ENCODE results near the gene SUSD6.
"Not testable (repeated sequence)": the region's sequence is repeated elsewhere in the genome, so short reads cannot be mapped to it uniquely, and the experiment has no call there.

Gene SUSD6

DNA sequence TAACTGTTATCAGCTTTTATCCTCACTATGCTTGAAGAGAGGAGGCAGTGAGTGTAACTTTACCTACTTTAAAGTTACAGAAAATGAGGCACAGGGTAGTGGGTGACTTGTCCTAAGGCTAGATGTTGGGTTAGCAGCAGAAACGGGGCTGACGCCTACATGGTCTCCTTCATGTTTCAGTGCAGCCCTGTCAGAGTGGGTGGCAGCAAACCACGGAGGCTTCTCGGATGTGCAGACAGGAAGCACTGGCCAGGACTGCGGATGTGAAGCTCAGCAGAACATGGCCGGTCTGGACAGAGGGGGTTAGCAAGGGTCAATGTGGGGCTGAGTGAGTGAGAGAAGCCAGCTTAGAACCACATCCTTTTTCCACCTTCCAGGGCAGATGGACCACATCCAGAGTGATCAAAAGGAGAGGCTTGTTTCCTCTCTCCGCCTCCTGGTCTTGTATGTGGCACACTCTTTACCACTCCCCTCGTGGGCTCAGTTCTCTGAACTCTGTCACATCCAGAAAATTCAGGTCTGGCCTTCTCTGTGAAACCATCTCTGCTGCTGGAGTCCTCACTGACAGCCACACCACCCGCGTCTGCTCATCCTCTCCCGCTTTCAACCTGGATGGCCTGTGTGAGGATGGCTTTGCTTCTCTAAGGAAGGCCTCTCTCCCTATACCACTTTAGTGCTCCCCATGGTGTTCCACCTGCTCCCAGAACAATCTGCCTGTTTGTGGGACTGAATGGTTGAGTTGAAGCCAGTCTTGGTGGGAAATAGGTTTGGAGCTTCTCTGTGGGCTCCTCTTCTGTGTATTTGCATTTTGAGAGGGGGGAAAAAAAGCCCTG lies 14.1 kb downstream of the SUSD6 start:
- DNase-seq = peak; percentile 67

- DNase-seq = no peak
Observed at GRCh38 chr14:69626132-69626500, 14.7 kb downstream of the SUSD6 start.

GRCh38 chr14:69629225-69630127 lies 18.1 kb downstream of the SUSD6 start:
- no peak for DNase-seq

DNA sequence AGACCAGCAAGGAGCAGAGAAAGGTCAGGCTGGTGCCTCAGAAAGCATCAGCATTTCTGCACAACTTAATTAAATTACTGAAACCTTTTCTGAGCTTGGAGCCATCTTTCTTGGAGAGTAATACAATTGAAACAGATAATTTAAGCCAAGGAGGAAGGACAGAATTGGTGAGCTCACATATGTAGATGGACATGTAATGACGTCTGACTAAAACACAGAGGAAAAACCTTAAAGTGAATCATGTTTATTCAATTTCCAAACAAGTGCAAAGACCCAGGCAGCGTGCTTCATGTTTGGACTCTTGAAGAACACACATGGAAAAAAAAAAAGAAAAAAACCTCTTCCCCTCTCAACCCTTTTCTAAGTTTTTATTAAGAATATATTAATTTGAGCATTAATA lies 19.0 kb downstream of the SUSD6 start:
- no peak for DNase-seq

DNA sequence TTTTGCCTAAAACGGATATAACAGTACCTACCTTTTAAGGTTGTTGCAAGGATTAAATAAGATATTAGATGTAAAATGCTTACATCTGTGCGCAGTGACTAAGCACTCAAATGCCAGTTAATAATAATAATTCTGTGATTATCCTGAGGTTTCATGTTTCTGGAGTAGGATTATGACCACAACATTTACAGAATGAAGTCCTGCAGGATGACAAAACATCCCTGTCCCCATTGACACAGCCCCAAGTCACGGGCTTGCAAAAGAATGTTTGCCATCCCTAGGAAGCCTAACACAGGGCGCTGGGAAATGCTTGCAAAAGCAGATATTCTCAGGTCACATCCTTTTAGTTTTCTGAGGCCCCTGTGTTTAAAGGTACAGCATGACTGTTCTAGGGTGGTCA lies 20.1 kb downstream of the SUSD6 start:
- DNase-seq = no peak

DNA sequence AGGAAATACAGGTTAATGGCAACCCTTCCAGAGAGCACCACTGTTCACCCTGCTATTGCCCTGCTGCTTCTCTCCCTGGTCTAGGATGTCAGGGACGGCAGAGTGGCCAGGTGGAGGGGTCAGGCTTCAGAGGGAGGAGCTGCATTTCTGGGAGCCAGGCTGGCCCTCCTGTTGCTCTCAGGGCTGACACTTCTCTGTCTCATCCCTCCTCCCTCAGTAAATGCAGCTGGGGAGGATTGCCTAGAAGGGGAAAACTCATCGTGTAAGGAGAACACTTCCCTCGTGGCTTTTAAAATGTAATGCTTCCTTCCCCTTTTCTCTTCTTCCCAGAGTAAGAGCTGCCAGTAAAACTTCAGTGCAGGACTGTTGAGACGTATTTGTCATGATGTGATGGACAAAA lies 20.8 kb downstream of the SUSD6 start:
- no peak for DNase-seq

DNA sequence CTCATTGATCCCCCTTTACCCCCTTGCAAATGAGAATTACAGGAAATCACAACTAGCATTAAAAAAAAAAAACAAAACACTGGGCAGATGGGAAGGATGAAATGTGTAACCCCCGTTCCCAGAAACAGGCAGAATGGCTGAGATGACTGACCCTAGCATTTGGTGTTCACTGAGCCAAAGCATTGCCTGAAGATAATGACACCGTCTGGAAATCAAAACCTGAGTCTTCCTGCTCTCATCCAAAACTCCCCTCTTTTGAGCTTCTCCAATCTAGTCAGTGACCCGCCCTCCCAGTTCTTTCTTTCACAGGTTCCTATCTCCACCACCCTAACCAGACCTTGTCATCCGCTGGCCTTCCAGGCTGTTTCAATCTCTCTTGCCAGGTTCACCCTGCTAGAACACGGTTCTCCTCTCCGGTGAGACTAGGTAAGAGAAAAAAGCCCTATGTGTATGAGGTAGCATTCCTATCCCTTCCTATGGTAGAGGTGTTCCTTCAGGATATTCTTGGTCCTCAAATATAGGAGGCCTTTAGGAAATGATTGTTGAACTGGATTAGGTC lies 21.3 kb downstream of the SUSD6 start:
- DNase-seq = no peak

DNA sequence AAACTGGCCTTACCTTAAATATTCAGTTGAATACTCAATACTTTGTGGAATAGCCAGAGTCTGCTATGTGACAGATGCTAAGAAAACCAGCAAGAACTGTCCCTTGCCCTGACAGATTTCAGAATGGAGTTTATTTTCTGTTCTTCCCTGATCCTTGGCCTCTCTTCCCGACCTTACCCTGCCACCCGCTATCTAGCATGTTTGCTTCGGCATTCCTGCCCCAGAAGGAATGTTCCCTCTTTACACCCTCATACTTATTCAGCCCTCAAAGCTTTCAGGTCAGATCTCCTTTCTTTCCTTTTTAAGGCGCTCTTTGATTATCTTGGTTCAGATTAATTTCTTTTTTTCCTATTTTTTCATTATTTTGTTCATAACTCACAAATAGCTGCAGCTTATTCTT lies 21.8 kb downstream of the SUSD6 start:
- no peak for DNase-seq

- peak; percentile 54 for DNase-seq
Observed at GRCh38 chr14:69635981-69636639, 24.7 kb downstream of the SUSD6 start.

GRCh38 chr14:69636718-69637480 lies 25.5 kb downstream of the SUSD6 start:
- DNase-seq = no peak

GRCh38 chr14:69637503-69638031 lies 26.2 kb downstream of the SUSD6 start:
- no peak for DNase-seq

GRCh38 chr14:69640931-69641330 lies 29.5 kb downstream of the SUSD6 start:
- DNase-seq = no peak

GRCh38 chr14:69642212-69642793 lies 30.9 kb downstream of the SUSD6 start:
- DNase-seq = peak; percentile 38

DNA sequence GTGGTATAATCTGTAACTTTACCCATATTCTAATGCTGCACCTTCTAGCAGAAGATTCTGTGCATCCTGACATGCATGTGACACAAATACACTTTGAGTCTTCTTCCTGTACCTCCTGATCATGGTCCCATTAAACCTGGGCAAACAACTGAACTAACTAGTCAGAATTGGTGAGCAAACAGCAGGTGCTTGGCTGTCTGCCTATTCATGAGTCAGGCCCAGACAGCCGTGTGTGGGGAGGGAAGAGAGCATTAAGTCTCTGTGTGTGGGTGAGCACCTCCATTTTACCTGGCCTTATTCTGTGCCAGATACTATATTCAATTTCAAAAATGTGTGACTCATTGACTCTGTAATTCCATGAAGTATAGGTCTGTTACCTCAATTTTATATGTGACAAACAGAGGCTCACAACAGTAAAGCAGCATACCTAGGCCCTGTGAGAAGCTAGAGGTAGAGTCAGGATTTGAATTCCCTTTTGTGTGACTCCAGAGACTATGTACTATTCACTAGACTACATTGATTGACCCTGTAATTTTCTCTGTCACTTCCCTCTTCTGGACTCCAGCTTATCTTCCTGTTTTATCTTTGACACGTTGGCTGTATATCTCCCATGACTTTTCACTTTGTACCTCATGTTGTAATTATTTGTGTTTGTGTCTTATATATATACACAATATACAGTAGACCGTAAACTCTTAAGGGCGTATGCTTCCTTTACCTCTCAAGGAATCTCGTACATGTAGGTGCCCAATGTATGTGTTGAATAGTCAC lies 32.2 kb downstream of the SUSD6 start:
- peak; percentile 76 for DNase-seq

DNA sequence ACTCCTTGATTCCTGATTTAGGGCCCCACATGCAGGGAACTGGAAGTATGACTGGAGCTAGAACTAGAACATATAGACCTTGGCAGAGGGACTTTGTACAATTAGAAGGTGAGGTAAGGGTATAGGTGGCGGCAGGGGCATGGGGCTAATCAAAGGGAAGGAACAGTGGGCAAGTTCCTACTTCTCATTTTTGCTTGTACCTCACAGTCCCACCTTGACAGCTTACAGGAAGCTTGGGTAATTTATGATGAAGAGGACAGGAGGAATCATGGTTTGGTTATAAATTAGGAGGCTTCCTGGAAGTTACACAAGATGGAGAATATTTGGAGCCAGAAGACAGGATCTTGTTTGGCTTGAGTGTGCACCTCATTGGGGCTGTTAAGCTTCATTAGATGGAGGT lies 33.4 kb downstream of the SUSD6 start:
- no peak for DNase-seq

DNA sequence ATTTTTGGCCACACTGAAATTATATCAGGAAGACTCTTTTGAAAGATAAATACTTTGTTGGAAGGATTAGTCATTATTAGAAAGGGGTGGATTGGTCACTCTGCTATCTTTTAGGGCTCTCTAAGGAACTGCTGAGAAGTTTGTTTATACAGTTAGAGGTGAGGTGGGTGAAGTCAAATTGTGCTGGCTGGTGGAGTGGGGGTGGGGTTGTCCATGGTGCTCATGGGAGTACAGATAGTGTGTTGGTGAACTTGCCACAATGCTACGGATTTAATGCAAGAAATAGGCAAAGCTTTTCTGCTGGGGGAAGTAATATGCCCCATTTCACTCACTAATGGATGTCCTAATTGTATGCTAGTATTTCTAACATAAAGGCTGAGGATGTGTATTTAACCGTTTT lies 35.8 kb downstream of the SUSD6 start:
- no peak for DNase-seq

DNA sequence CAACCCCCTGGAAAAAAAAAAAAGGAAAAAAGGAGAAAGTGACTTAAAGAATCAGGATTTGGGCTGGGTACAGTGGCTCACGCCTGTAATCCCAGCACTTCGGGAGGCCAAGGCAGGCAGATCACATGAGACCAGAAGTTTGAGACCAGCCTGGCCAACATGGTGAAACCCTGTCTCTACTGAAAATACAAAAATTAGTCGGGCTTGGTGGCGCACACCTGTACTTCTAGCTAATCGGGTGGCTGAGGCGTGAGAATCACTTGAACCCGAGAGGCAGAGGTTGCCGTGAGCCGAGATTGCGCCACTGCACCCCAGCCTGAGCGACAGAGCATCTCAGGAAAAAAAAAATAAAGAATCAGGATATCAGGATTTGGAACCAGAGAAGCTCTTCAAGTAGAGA lies 36.2 kb downstream of the SUSD6 start:
- DNase-seq = not testable (repeated sequence)

GRCh38 chr14:69648480-69649451 lies 37.4 kb downstream of the SUSD6 start:
- no peak for DNase-seq

DNA sequence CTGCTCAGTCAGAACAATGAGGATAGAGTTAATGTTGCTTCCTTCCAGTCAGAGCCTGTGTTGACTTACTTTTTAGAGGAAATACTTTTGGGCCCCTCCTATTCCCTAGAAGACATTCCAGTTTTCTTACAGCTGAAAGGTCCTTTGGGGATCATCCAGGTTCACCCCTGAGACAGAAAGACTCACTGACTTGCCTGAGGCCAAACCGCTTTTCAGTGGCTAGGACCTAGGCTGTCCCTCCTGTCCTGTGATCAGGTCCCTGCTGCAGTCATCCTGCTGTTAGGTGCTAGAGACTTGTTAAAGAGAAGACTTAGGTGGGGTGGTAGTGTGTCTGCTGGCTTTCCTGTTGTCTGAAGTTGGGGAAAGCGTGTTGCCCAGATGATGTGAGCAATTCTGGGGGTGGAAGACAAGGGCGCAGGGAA lies 39.6 kb downstream of the SUSD6 start:
- DNase-seq = no peak

GRCh38 chr14:69651664-69652063 lies 40.3 kb downstream of the SUSD6 start:
- DNase-seq = no peak

All from stimulated activated CD4-positive, alpha-beta T cell treated with anti-CD3 and anti-CD28 coated beads, Interleukin-4, amount 100 ng/mL, for 1 hour (primary cell).